Gastroesophageal sphincter (tissue), 4 donors: ENCODE results near the gene C12orf57. TPM values are rescaled to one million over a fixed set of nuclear protein-coding genes. Genes with fewer than 3 reads are reported as not detected.

Experiments
- ATAC-seq: fragments of 150-250 bp; one replicate; pipeline ENCODE4 v1.9.1; 2016; ENCODE audit warnings: mild to moderate bottlenecking, moderate library complexity
- H3K27ac ChIP-seq, 4 donors: fragments of 200-600 bp; sonication (generic) in 3 of 4; 1 replicate in 3 of 4; 2 replicates in 1 of 4; pipeline ENCODE4 v1.5.1; 2016 to 2019
- H3K27me3 ChIP-seq: fragments of 200-600 bp; sonication (generic); one replicate; pipeline ENCODE4 v1.5.1; 2019
- H3K36me3 ChIP-seq, 2 donors: fragments of 200-600 bp; sonication (generic); one replicate each; pipeline ENCODE4 v1.5.1; 2019; ENCODE audit warnings: control low read depth in 1 of 2
- H3K4me1 ChIP-seq, 3 donors: fragments of 200-600 bp; sonication (generic); 1 replicate in 2 of 3; 2 replicates in 1 of 3; pipeline ENCODE4 v1.5.1; 2016 to 2019; ENCODE audit warnings: control low read depth in 2 of 3
- H3K4me3 ChIP-seq, 2 donors: fragments of 200-600 bp; sonication (generic); one replicate each; pipeline ENCODE4 v1.5.1; 2019; ENCODE audit warnings: mild to moderate bottlenecking in 1 of 2, moderate library complexity in 1 of 2
- H3K9me3 ChIP-seq, 3 donors: fragments of 200-600 bp; sonication (generic); one replicate each; pipeline ENCODE4 v1.5.1; 2017 to 2019; ENCODE audit warnings: control low read depth in 2 of 3
- CTCF ChIP-seq, 4 experiments: fragments of 200-600 bp in 2 of 4; fragments of 450-650 bp in 2 of 4; sonication (generic) in 1 of 4; IDR thresholded peaks; one replicate each; pipeline ENCODE4 v1.5.1; 2017 to 2019; ENCODE audit warnings: antibody characterized with exemption in 4 of 4, mild to moderate bottlenecking in 2 of 4, moderate library complexity in 2 of 4
- EP300 ChIP-seq: sonication (generic); formaldehyde crosslinking; IDR thresholded peaks from one replicate; pipeline ENCODE4 v1.6.1; 2017; ENCODE audit warnings: antibody characterized with exemption, mild to moderate bottlenecking
- POLR2A ChIP-seq, 2 donors: fragments of 450-650 bp; IDR thresholded peaks; one replicate each; pipeline ENCODE4 v1.6.1; 2017; ENCODE audit warnings: antibody characterized with exemption in 2 of 2, mild to moderate bottlenecking in 2 of 2, moderate library complexity in 1 of 2
- POLR2AphosphoS5 ChIP-seq: sonication (generic); formaldehyde crosslinking; IDR thresholded peaks from one replicate; pipeline ENCODE4 v1.6.1; 2017; ENCODE audit warnings: antibody characterized with exemption
- WGBS, 2 donors: methylation state at CpG; one replicate each; pipeline ENCODE4 v1.1.5; 2018; ENCODE audit warnings: low coverage in 1 of 2; 5-methylcytosine and 5-hydroxymethylcytosine counted together
- total RNA-seq, 4 donors: library from RNA; depleted of rRNA; stranded (reverse); fragments of >200 nt; gene quantifications; one replicate each; pipeline ENCODE4 v1.1.0, GENCODE V29; 2016

The C12orf57 gene
- total RNA-seq, 4 donors from 2014 or later, result 172 to 521 (median 367) TPM

- H3K4me3 ChIP-seq, result no peak overlapping the region
- WGBS, 2 donors, result 29 to 55% methylated on average over 4 to 8 of the region's 14 CpGs
- peaks cover 0 to 98% (median 45%) of the 10 kb centered on the region in 3 donors for H3K4me1 ChIP-seq
- TF ChIP-seq POLR2A (IDR thresholded peaks at IDR 0.05) (no peak), CTCF (IDR thresholded peaks at IDR 0.05) (no peak), EP300 (no peak), POLR2AphosphoS5 (no peak)
- peak overlapping the region in 3 of 4 donors; percentile 71 to 96 (median 91) for H3K27ac ChIP-seq
- no peaks in the 10 kb centered on the region for H3K27me3 ChIP-seq
- no peaks in the 10 kb centered on the region for H3K9me3 ChIP-seq
- peaks cover 0 to 52% of the 10 kb centered on the region in 2 donors for H3K36me3 ChIP-seq
- no peak for ATAC-seq
Measured at GRCh38 chr12:6935371-6936193, 8.2 kb upstream of the C12orf57 start.

GRCh38 chr12:6936194-6936635 lies 7.6 kb upstream of the C12orf57 start:
- Histone ChIP-seq H3K4me1 (peaks cover 0 to 97% (median 41%) of the 10 kb centered on the region in 3 donors), H3K36me3 (peaks cover 0 to 58% of the 10 kb centered on the region in 2 donors), H3K9me3 (no peaks in the 10 kb centered on the region), H3K27me3 (no peaks in the 10 kb centered on the region), H3K4me3 (no peak overlapping the region), H3K27ac (peak overlapping the region in 3 of 4 donors; percentile 91 to 96 (median 91))
- TF ChIP-seq POLR2A (IDR thresholded peaks at IDR 0.05) (no peak), EP300 (no peak), CTCF (IDR thresholded peaks at IDR 0.05) (no peak), POLR2AphosphoS5 (no peak)
- no peak for ATAC-seq
- WGBS, 2 donors, result 73 to 90% methylated on average over 2 to 3 of the region's 3 CpGs

- TF ChIP-seq POLR2AphosphoS5 (peak; percentile 55), CTCF (IDR thresholded peaks at IDR 0.05) (peak in 1 of 4 experiments; percentile 10), EP300 (no peak)
- Histone ChIP-seq H3K27me3 (no peaks in the 10 kb centered on the region), H3K36me3 (peaks cover 0 to 64% of the 10 kb centered on the region in 2 donors)
Measured at GRCh38 chr12:6936636-6937480, 7.0 kb upstream of the C12orf57 start.

GRCh38 chr12:6937481-6938352 lies 6.1 kb upstream of the C12orf57 start:
- Histone ChIP-seq H3K27ac (peak overlapping the region; percentile 82 to 96 (median 91)), H3K9me3 (no peaks in the 10 kb centered on the region), H3K27me3 (no peaks in the 10 kb centered on the region), H3K36me3 (peaks cover 0 to 71% of the 10 kb centered on the region in 2 donors), H3K4me1 (peaks cover 0 to 97% (median 37%) of the 10 kb centered on the region in 3 donors), H3K4me3 (peak overlapping the region; percentile 38 to 73)
- 0% methylated on average over 18 to 20 of the region's 80 CpGs for WGBS, 2 donors
- peak; percentile 93 for ATAC-seq
- TF ChIP-seq EP300 (no peak), POLR2A (IDR thresholded peaks at IDR 0.05) (peak; percentile 70 to 76), CTCF (IDR thresholded peaks at IDR 0.05) (peak in 3 of 4 experiments; percentile 94 to 97 (median 97)), POLR2AphosphoS5 (peak; percentile 99)

More at GRCh38 chr12:6936636-6937480, 7.0 kb upstream of the C12orf57 start:
- Histone ChIP-seq H3K27ac (peak overlapping the region; percentile 82 to 96 (median 91)), H3K4me3 (peak overlapping the region; percentile 38 to 73), H3K9me3 (no peaks in the 10 kb centered on the region), H3K4me1 (peaks cover 0 to 97% (median 41%) of the 10 kb centered on the region in 3 donors)
- ATAC-seq, result no peak
- 14 to 33% methylated on average over 6 to 11 of the region's 36 CpGs for WGBS, 2 donors
